Tibial artery (tissue), 4 donors: Measurements from ENCODE around the gene GORAB.

ENCODE experiments used
- DNase-seq, 2 donors: peaks; one replicate each; pipeline ENCODE4 v3.0.0-alpha.2; 2019
- H3K27ac ChIP-seq, 2 donors: fragments of 200-600 bp; sonication (generic) in 1 of 2; 1 replicate in 1 of 2; 2 replicates in 1 of 2; pipeline ENCODE4 v1.5.1; 2018 to 2019; ENCODE audit warnings: mild to moderate bottlenecking in 1 of 2
- H3K27me3 ChIP-seq, 2 donors: fragments of 200-600 bp; sonication (generic) in 1 of 2; one replicate each; pipeline versions ENCODE4 v1.5.1 to v1.6.0; 2016 to 2019
- H3K36me3 ChIP-seq, 3 donors: fragments of 200-600 bp; sonication (generic) in 2 of 3; one replicate each; pipeline ENCODE4 v1.5.1; 2016 to 2019; ENCODE audit warnings: mild to moderate bottlenecking in 2 of 3
- H3K4me1 ChIP-seq, 4 donors: fragments of 200-600 bp; sonication (generic) in 2 of 4; 1 replicate in 3 of 4; 2 replicates in 1 of 4; pipeline ENCODE4 v1.5.1; 2016 to 2019
- H3K4me3 ChIP-seq, 2 donors: fragments of 200-600 bp; sonication (generic) in 1 of 2; 1 replicate in 1 of 2; 2 replicates in 1 of 2; pipeline ENCODE4 v1.5.1; 2018 to 2019; ENCODE audit warnings: mild to moderate bottlenecking in 2 of 2
- H3K9me3 ChIP-seq, 3 donors: fragments of 200-600 bp; sonication (generic) in 1 of 3; one replicate each; pipeline ENCODE4 v1.5.1; 2016 to 2019
- intact Hi-C: fragments of 100-400 bp; cut with DNase I; formaldehyde crosslinking; loops from one replicate; pipeline ENCODE4 v1.15.0; 2023; ENCODE audit warnings: low total_unique reads
- TF ChIP-seq, protein P1 (sequence below), 2 experiments: fragments of 200-600 bp in 1 of 2; fragments of 450-650 bp in 1 of 2; IDR thresholded peaks; one replicate each; pipeline ENCODE4 v1.5.1; 2017 to 2019; ENCODE audit warnings: antibody characterized with exemption in 2 of 2, mild to moderate bottlenecking in 1 of 2, moderate library complexity in 1 of 2

GORAB gene

DNA sequence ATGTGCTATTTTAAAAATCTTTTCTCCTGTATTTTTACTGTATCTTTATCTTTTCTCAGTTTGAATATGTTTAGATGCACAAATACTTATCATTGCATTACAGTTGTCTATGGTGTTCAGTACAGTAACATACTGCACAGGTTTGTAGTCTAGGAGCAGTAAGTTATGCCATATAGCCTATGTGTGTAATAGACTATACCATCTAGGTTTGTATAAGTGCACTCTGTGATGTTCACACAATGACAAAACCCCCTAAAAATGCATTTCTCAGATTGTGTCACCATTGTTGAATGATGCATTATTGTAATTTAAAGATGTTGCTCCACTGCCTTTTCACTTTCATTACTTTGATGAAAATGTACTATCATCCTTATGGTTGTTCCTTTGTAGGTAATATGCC is 67.1 kb downstream of the GORAB start:
- H3K4me1 ChIP-seq = peaks cover 0 to 7% (median 3%) of the 10 kb centered on the region in 4 donors
- H3K36me3 ChIP-seq = no peaks in the 10 kb centered on the region
- TF ChIP-seq, protein P1, sequence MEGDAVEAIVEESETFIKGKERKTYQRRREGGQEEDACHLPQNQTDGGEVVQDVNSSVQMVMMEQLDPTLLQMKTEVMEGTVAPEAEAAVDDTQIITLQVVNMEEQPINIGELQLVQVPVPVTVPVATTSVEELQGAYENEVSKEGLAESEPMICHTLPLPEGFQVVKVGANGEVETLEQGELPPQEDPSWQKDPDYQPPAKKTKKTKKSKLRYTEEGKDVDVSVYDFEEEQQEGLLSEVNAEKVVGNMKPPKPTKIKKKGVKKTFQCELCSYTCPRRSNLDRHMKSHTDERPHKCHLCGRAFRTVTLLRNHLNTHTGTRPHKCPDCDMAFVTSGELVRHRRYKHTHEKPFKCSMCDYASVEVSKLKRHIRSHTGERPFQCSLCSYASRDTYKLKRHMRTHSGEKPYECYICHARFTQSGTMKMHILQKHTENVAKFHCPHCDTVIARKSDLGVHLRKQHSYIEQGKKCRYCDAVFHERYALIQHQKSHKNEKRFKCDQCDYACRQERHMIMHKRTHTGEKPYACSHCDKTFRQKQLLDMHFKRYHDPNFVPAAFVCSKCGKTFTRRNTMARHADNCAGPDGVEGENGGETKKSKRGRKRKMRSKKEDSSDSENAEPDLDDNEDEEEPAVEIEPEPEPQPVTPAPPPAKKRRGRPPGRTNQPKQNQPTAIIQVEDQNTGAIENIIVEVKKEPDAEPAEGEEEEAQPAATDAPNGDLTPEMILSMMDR (IDR thresholded peaks at IDR 0.05) = no peak
- H3K27ac ChIP-seq = no peak overlapping the region
- H3K9me3 ChIP-seq = peaks cover 0 to 5% (median 0%) of the 10 kb centered on the region in 3 donors
- H3K4me3 ChIP-seq = no peak overlapping the region
- intact Hi-C loops = no loop called here
- no peaks in the 10 kb centered on the region for H3K27me3 ChIP-seq
- no peak for DNase-seq

DNA sequence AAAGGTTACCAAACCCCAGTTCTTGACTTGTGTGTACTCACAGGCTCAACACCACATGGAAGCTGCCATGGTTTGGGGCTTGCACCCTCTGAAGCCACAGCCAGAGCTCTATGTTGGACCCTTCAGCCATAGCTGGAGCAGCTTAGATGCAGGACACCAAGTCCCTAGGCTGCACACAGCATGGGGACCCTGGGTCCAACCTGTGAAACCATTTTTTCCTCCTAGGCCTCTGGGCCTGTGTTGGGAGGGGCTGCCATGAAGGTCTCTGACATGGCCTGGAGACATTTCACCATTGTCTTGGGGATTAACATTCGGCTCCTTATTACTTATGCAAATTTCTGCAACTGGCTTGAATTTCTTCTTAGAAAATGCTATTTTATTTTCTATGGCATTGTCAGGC is 69.9 kb downstream of the GORAB start:
- Histone ChIP-seq H3K27ac (no peak overlapping the region), H3K27me3 (no peaks in the 10 kb centered on the region), H3K36me3 (no peaks in the 10 kb centered on the region), H3K4me1 (no peaks in the 10 kb centered on the region), H3K9me3 (no peaks in the 10 kb centered on the region), H3K4me3 (no peak overlapping the region)
- TF ChIP-seq, protein P1 (IDR thresholded peaks at IDR 0.05) = no peak
- intact Hi-C loops = no loop called here
- no peak for DNase-seq
